M059J (cell line): Measurements from ENCODE around the gene CD81. TPM values are rescaled to one million over a fixed set of nuclear protein-coding genes. Genes with fewer than 3 reads are reported as not detected.

Experiments
- DNase-seq: peaks from one replicate; pipeline ENCODE4 v3.0.0-alpha.2; 2012; ENCODE audit warnings: low read depth
- total RNA-seq: library from RNA; depleted of rRNA; stranded (reverse); fragments of >200 nt; shearing (Covaris generic); gene quantifications from 2 replicates; pipeline ENCODE4 v1.2.3, GENCODE V29; 2014; rRNA removed

CD81 gene
- total RNA-seq, 1 experiment from 2014 or later, result 209 TPM

GRCh38 chr11:2434506-2435255 lies 57.6 kb downstream of the CD81 start:
- DNase-seq, result no peak

GRCh38 chr11:2435288-2436012 lies 58.3 kb downstream of the CD81 start:
- no peak for DNase-seq

GRCh38 chr11:2436013-2436520 lies 59.0 kb downstream of the CD81 start:
- DNase-seq, result no peak

- DNase-seq, result no peak
Measured at GRCh38 chr11:2436521-2437031, 59.5 kb downstream of the CD81 start.

GRCh38 chr11:2437516-2437915 lies 60.4 kb downstream of the CD81 start:
- no peak for DNase-seq

- no peak for DNase-seq
Measured at GRCh38 chr11:2439820-2440219, 62.7 kb downstream of the CD81 start.

- no peak for DNase-seq
Measured at GRCh38 chr11:2440646-2441045, 63.5 kb downstream of the CD81 start.

GRCh38 chr11:2441171-2441570 lies 64.1 kb downstream of the CD81 start:
- no peak for DNase-seq

GRCh38 chr11:2442589-2442988 lies 65.5 kb downstream of the CD81 start:
- no peak for DNase-seq

GRCh38 chr11:2443406-2443805 lies 66.3 kb downstream of the CD81 start:
- DNase-seq, result no peak

- DNase-seq, result no peak
Measured at GRCh38 chr11:2443881-2444820, 67.0 kb downstream of the CD81 start, which contains the start of gene TRPM5. TSS of gene TRPM5 (minus strand) at chr11:2444514. CDS start at chr11:2423036, 21,478 bp downstream.

- DNase-seq, result no peak
Measured at GRCh38 chr11:2444821-2445745, 68.0 kb downstream of the CD81 start, which contains the start of gene KCNQ1. TSS of gene KCNQ1 (plus strand) at chr11:2445008. CDS start at chr11:2445099, 91 bp downstream.

- DNase-seq, result no peak
Measured at GRCh38 chr11:2445746-2446551, 68.8 kb downstream of the CD81 start.

GRCh38 chr11:2446590-2447252 lies 69.6 kb downstream of the CD81 start:
- DNase-seq, result no peak

Other genes with a start within 250 kb of the CD81 start
- 0.02 and 0.07 TPM in 2 replicates for gene IGF2, start 237.9 kb upstream of the CD81 start, total RNA-seq
- not detected in 2 replicates for gene INS, start 216.1 kb upstream of the CD81 start, total RNA-seq
- 0.07 TPM in 1 of 2 replicates, not detected in the other for gene TH, start 205.5 kb upstream of the CD81 start, total RNA-seq
- gene ASCL2, start 106.7 kb upstream of the CD81 start, total RNA-seq, result not detected in 2 replicates
- gene C11orf21, start 75.4 kb upstream of the CD81 start, total RNA-seq, result not detected in 2 replicates
- gene TSPAN32, start 75.3 kb upstream of the CD81 start, total RNA-seq, result 0.07 TPM in 1 of 2 replicates, not detected in the other
- gene TSSC4, start 23.4 kb downstream of the CD81 start, total RNA-seq, result 20.8 and 34.9 TPM in 2 replicates
- gene TRPM5, start 67.2 kb downstream of the CD81 start, total RNA-seq, result not detected in 2 replicates
- not detected in 2 replicates for gene KCNQ1, start 67.7 kb downstream of the CD81 start, total RNA-seq